ENCODE results near the gene CGB1. TPM values are rescaled to one million over a fixed set of nuclear protein-coding genes. Genes with fewer than 3 reads are reported as not detected.
"Not testable (repeated sequence)": the region's sequence is repeated elsewhere in the genome, so short reads cannot be mapped to it uniquely, and the experiment has no call there.

Gene CGB1
- total RNA-seq, 1 donor from 2014 or later = not detected

GRCh38 chr19:49025088-49025487 is 11.6 kb downstream of the CGB1 start:
- DNase-seq (ENCODE audit: extremely low read depth, low read depth, low spot score) = not testable (repeated sequence)

- not testable (repeated sequence) for DNase-seq (ENCODE audit: extremely low read depth, low read depth, low spot score)
Observed at GRCh38 chr19:49024233-49024632, 12.5 kb downstream of the CGB1 start, which contains the start of gene CGB3. TSS of gene CGB3 (minus strand) at chr19:49024333. CDS start at chr19:49023971, 362 bp downstream.

GRCh38 chr19:49022116-49022515 is 14.6 kb downstream of the CGB1 start:
- no peak for DNase-seq (ENCODE audit: extremely low read depth, low read depth, low spot score)

- no peak for DNase-seq (ENCODE audit: extremely low read depth, low read depth, low spot score)
Observed at GRCh38 chr19:49020931-49021895, 15.5 kb downstream of the CGB1 start.

- DNase-seq (ENCODE audit: extremely low read depth, low read depth, low spot score) = no peak
Observed at GRCh38 chr19:49020342-49020741, 16.4 kb downstream of the CGB1 start.

GRCh38 chr19:49019242-49019932 is 17.3 kb downstream of the CGB1 start:
- no peak for DNase-seq (ENCODE audit: extremely low read depth, low read depth, low spot score)

GRCh38 chr19:49018388-49019241 is 18.1 kb downstream of the CGB1 start:
- DNase-seq (ENCODE audit: extremely low read depth, low read depth, low spot score) = not testable (repeated sequence)

- DNase-seq (ENCODE audit: extremely low read depth, low read depth, low spot score) = no peak
Observed at GRCh38 chr19:49017666-49018351, 18.9 kb downstream of the CGB1 start.

- no peak for DNase-seq (ENCODE audit: extremely low read depth, low read depth, low spot score)
Observed at GRCh38 chr19:49017041-49017665, 19.5 kb downstream of the CGB1 start, which contains the start of gene LHB. TSS of gene LHB (minus strand) at chr19:49017091. CDS start at chr19:49017081, 10 bp downstream.

GRCh38 chr19:49016067-49016839 is 20.4 kb downstream of the CGB1 start:
- no peak for DNase-seq (ENCODE audit: extremely low read depth, low read depth, low spot score)

GRCh38 chr19:49014870-49015255 is 21.8 kb downstream of the CGB1 start:
- no peak for DNase-seq (ENCODE audit: extremely low read depth, low read depth, low spot score)

- no peak for DNase-seq (ENCODE audit: extremely low read depth, low read depth, low spot score)
Observed at GRCh38 chr19:49014123-49014869, 22.4 kb downstream of the CGB1 start.

- no peak for DNase-seq (ENCODE audit: extremely low read depth, low read depth, low spot score)
Observed at GRCh38 chr19:49011194-49011593, 25.5 kb downstream of the CGB1 start.

- no peak for DNase-seq (ENCODE audit: extremely low read depth, low read depth, low spot score)
Observed at GRCh38 chr19:49010453-49010852, 26.2 kb downstream of the CGB1 start.

- no peak for DNase-seq (ENCODE audit: extremely low read depth, low read depth, low spot score)
Observed at GRCh38 chr19:49009828-49010227, 26.9 kb downstream of the CGB1 start.

GRCh38 chr19:49006905-49007304 is 29.8 kb downstream of the CGB1 start:
- no peak for DNase-seq (ENCODE audit: extremely low read depth, low read depth, low spot score)

- no peak for DNase-seq (ENCODE audit: extremely low read depth, low read depth, low spot score)
Observed at GRCh38 chr19:49004964-49005614, 31.6 kb downstream of the CGB1 start.

GRCh38 chr19:49004133-49004532 is 32.6 kb downstream of the CGB1 start:
- DNase-seq (ENCODE audit: extremely low read depth, low read depth, low spot score) = no peak

All from glomerular endothelial cell (primary cell).